Ascending aorta (tissue), 2 donors: ENCODE data around the gene C10orf105. TPM values are rescaled to one million over a fixed set of nuclear protein-coding genes. Genes with fewer than 3 reads are reported as not detected.

Experiments used
- DNase-seq, 2 donors: peaks; one replicate each; pipeline ENCODE4 v3.0.0-alpha.2; 2019; ENCODE audit warnings: low spot score in 2 of 2
- H3K27ac ChIP-seq, 2 donors: fragments of 200-600 bp; sonication (generic); one replicate each; pipeline ENCODE4 v1.5.1; 2016 to 2017; ENCODE audit warnings: mild to moderate bottlenecking in 1 of 2
- H3K27me3 ChIP-seq: fragments of 200-600 bp; sonication (generic); one replicate; pipeline ENCODE4 v1.5.1; 2017
- H3K36me3 ChIP-seq, 2 donors: fragments of 200-600 bp; sonication (generic); one replicate each; pipeline ENCODE4 v1.5.1; 2016
- H3K4me1 ChIP-seq, 2 donors: fragments of 200-600 bp; sonication (generic); one replicate each; pipeline ENCODE4 v1.5.1; 2016 to 2017; ENCODE audit warnings: mild to moderate bottlenecking in 1 of 2
- H3K4me3 ChIP-seq, 2 donors: fragments of 200-600 bp; sonication (generic); one replicate each; pipeline ENCODE4 v1.5.1; 2016 to 2017; ENCODE audit warnings: mild to moderate bottlenecking in 1 of 2
- H3K9me3 ChIP-seq, 2 donors: fragments of 200-600 bp; sonication (generic); one replicate each; pipeline ENCODE4 v1.5.1; 2016
- CTCF ChIP-seq, 3 experiments: fragments of 200-600 bp in 2 of 3; fragments of 450-650 bp in 1 of 3; sonication (generic) in 2 of 3; IDR thresholded peaks; one replicate each; pipeline ENCODE4 v1.5.1; 2016 to 2019; ENCODE audit warnings: antibody characterized with exemption in 3 of 3, mild to moderate bottlenecking in 1 of 3, moderate library complexity in 1 of 3
- intact Hi-C: fragments of 100-400 bp; cut with DNase I; formaldehyde crosslinking; loops from one replicate; pipeline ENCODE4 v1.15.1; 2023
- total RNA-seq: library from RNA; depleted of rRNA; stranded (reverse); fragments of >200 nt; gene quantifications from one replicate; pipeline ENCODE4 v1.1.0, GENCODE V29; 2016

The C10orf105 gene
- total RNA-seq, 1 donor from 2014 or later: not detected

DNA sequence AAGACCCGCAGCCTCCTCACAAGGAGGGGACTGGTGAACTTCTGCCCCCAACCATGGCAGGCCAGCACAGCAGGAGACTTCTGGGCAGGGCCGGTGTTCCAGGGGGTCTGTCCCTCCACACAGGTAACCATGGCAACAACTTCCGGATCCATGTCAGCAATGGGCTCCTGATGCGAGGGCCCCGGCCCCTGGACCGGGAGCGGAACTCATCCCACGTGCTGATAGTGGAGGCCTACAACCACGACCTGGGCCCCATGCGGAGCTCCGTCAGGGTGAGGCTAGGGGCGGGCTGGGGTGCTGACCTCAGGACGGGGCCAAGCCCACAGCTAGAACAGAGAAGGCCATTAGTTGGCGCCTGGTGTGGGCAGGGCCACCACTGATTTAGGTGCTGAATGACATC, 5.7 kb upstream of the C10orf105 start:
- Histone ChIP-seq H3K27me3 (no peaks in the 10 kb centered on the region), H3K9me3 (no peaks in the 10 kb centered on the region), H3K4me1 (peaks cover 11 to 20% of the 10 kb centered on the region in 2 donors), H3K27ac (no peak overlapping the region), H3K4me3 (no peak overlapping the region), H3K36me3 (no peaks in the 10 kb centered on the region)
- intact Hi-C loops: no loop called here
- no peak for TF ChIP-seq CTCF (IDR thresholded peaks at IDR 0.05)
- DNase-seq: no peak

- peaks cover 11 to 21% of the 10 kb centered on the region in 2 donors for H3K4me1 ChIP-seq
- TF ChIP-seq CTCF (IDR thresholded peaks at IDR 0.05): no peak
- DNase-seq: no peak
- no peaks in the 10 kb centered on the region for H3K27me3 ChIP-seq
- H3K36me3 ChIP-seq: no peaks in the 10 kb centered on the region
- no peaks in the 10 kb centered on the region for H3K9me3 ChIP-seq
- no peak overlapping the region for H3K4me3 ChIP-seq
- no peak overlapping the region for H3K27ac ChIP-seq
- intact Hi-C loops: no loop called here
Observed at GRCh38 chr10:71724539-71724938, 5.0 kb upstream of the C10orf105 start.

DNA sequence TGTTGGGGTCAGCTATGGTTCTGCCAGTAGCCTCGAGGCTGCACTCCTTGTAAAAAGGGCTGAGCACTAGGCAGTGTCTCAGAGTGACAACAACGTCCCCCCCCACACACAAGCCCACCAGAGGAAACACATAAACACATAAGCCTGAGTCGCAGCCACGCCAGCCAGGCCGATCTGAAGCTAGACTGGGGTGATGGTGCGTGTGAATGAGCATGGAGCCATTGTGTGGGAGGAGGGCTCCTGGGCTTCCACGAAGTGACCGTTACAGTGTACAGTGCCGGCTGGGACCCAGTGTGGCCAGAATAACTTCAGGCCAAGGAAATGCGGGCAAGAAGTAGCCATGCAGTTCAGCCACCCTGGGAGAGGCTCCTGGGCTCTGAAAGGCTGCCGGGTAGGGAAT, 3.7 kb upstream of the C10orf105 start:
- no peak for DNase-seq
- intact Hi-C loops: no loop called here
- H3K36me3 ChIP-seq: no peaks in the 10 kb centered on the region
- H3K4me3 ChIP-seq: no peak overlapping the region
- no peaks in the 10 kb centered on the region for H3K9me3 ChIP-seq
- no peaks in the 10 kb centered on the region for H3K27me3 ChIP-seq
- peaks cover 3 to 15% of the 10 kb centered on the region in 2 donors for H3K4me1 ChIP-seq
- no peak overlapping the region for H3K27ac ChIP-seq
- no peak for TF ChIP-seq CTCF (IDR thresholded peaks at IDR 0.05)

GRCh38 chr10:71722849-71723248, 3.3 kb upstream of the C10orf105 start:
- TF ChIP-seq CTCF (IDR thresholded peaks at IDR 0.05): no peak

GRCh38 chr10:71721313-71721712, 1.7 kb upstream of the C10orf105 start:
- intact Hi-C loops: no loop called here

More at GRCh38 chr10:71722849-71723248, 3.3 kb upstream of the C10orf105 start:
- intact Hi-C loops: no loop called here
- Histone ChIP-seq H3K27me3 (no peaks in the 10 kb centered on the region), H3K9me3 (no peaks in the 10 kb centered on the region), H3K4me3 (no peak overlapping the region), H3K36me3 (no peaks in the 10 kb centered on the region), H3K27ac (no peak overlapping the region), H3K4me1 (peaks cover 3 to 15% of the 10 kb centered on the region in 2 donors)
- no peak for DNase-seq

More at GRCh38 chr10:71721313-71721712, 1.7 kb upstream of the C10orf105 start:
- no peaks in the 10 kb centered on the region for H3K36me3 ChIP-seq
- DNase-seq: no peak
- no peak overlapping the region for H3K27ac ChIP-seq
- no peak overlapping the region for H3K4me3 ChIP-seq
- no peak for TF ChIP-seq CTCF (IDR thresholded peaks at IDR 0.05)
- H3K9me3 ChIP-seq: no peaks in the 10 kb centered on the region
- H3K27me3 ChIP-seq: no peaks in the 10 kb centered on the region
- H3K4me1 ChIP-seq: peaks cover 3 to 16% of the 10 kb centered on the region in 2 donors
